ENCODE results near the gene SLC30A9. TPM values are rescaled to one million over a fixed set of nuclear protein-coding genes. Genes with fewer than 3 reads are reported as not detected.
A peak's percentile ranks its signal among the peaks of the same experiment; 100 is the strongest.

The SLC30A9 gene
- total RNA-seq: 64.5 and 65.9 TPM in 2 replicates

DNA sequence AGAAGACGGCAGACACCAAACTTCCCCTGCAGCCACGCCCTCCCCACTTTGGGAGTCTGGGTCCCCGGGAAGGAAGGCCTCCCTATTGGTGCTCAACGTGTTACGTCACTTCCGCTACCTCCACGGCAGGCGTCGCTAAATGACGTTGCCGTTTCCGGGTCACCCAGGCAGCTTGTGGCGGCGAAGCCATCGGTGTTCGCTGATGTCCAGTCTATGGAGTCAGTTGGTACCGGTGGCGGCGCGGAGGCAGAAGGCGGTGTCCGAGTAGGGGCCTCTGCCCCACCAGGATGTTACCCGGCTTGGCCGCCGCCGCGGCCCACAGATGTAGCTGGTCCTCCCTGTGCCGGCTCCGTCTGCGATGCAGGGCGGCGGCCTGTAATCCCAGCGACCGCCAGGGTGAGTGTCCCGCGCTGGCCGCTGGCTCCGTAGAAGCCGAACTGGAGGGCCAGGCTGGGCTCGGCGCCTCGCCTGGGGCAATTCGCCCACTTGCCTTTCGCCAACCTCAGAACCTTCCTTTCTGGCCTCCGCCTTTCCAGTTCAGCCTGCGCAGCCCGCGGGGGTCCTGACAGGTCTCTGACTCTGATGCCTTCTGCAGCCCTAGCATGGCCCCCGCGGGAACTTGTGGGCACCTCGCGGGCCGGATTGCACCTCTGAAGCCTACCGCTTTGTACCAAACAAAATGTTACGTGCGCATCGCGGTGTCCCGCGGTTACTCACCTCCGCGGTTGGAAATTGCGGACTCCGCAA is at the start of gene SLC30A9:
TSS of gene SLC30A9 (plus strand) at position 166 of the 747 bp plus-strand sequence. CDS start at position 288, 122 bp downstream.
- DNase-seq (ENCODE audit: low read depth): peak; percentile 80
- Histone ChIP-seq H3K4me3 (ENCODE audit: low read depth, low read length) (peak within 1 kb of the TSS; percentile 86), H3K27me3 (ENCODE audit: control insufficient read depth, insufficient read depth, low read length) (no peaks in the 10 kb centered on the region), H3K36me3 (ENCODE audit: control insufficient read depth, insufficient read depth, low read length) (no peaks in the 10 kb centered on the region)
- TF ChIP-seq CTCF (IDR thresholded peaks at IDR 0.05; ENCODE audit: insufficient read depth, low read length, poor library complexity, severe bottlenecking): peak; percentile 29

- no peak overlapping the region for H3K4me3 ChIP-seq (ENCODE audit: low read depth, low read length)
- TF ChIP-seq CTCF (IDR thresholded peaks at IDR 0.05; ENCODE audit: insufficient read depth, low read length, poor library complexity, severe bottlenecking): no peak
- DNase-seq (ENCODE audit: low read depth): no peak
- no peaks in the 10 kb centered on the region for H3K27me3 ChIP-seq (ENCODE audit: control insufficient read depth, insufficient read depth, low read length)
- no peaks in the 10 kb centered on the region for H3K36me3 ChIP-seq (ENCODE audit: control insufficient read depth, insufficient read depth, low read length)
These were observed 49.5 kb upstream of the SLC30A9 start for GRCh38 chr4:41940834-41941233.

DNA sequence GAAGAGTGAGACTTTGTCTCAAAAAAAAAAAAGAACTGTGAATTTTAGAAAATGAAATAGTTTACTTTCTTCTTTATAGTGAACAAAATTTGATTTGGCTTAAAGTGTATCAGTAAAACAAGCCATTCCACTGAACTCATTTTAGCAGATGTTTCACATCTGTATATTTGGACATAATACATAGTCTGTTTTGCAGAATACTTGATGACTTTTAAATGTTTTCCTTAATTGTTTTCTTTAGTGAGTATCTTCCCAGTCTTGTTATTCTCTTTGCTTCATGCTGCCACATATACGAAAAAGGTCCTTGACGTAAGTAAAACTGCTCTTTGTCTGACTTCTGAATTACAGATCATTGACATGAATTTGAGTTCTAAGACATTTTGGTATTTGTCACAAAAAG is 46.8 kb upstream of the SLC30A9 start:
- H3K4me3 ChIP-seq (ENCODE audit: low read depth, low read length): no peak overlapping the region
- no peak for TF ChIP-seq CTCF (IDR thresholded peaks at IDR 0.05; ENCODE audit: insufficient read depth, low read length, poor library complexity, severe bottlenecking)
- no peaks in the 10 kb centered on the region for H3K27me3 ChIP-seq (ENCODE audit: control insufficient read depth, insufficient read depth, low read length)
- H3K36me3 ChIP-seq (ENCODE audit: control insufficient read depth, insufficient read depth, low read length): no peaks in the 10 kb centered on the region
- no peak for DNase-seq (ENCODE audit: low read depth)

GRCh38 chr4:41944089-41944488 is 46.2 kb upstream of the SLC30A9 start:
- no peak for TF ChIP-seq CTCF (IDR thresholded peaks at IDR 0.05; ENCODE audit: insufficient read depth, low read length, poor library complexity, severe bottlenecking)
- Histone ChIP-seq H3K36me3 (ENCODE audit: control insufficient read depth, insufficient read depth, low read length) (no peaks in the 10 kb centered on the region), H3K4me3 (ENCODE audit: low read depth, low read length) (no peak overlapping the region), H3K27me3 (ENCODE audit: control insufficient read depth, insufficient read depth, low read length) (no peaks in the 10 kb centered on the region)
- DNase-seq (ENCODE audit: low read depth): no peak

- Histone ChIP-seq H3K27me3 (ENCODE audit: control insufficient read depth, insufficient read depth, low read length) (no peaks in the 10 kb centered on the region), H3K4me3 (ENCODE audit: low read depth, low read length) (no peak overlapping the region), H3K36me3 (ENCODE audit: control insufficient read depth, insufficient read depth, low read length) (peaks cover 1% of the 10 kb centered on the region)
- DNase-seq (ENCODE audit: low read depth): no peak
- no peak for TF ChIP-seq CTCF (IDR thresholded peaks at IDR 0.05; ENCODE audit: insufficient read depth, low read length, poor library complexity, severe bottlenecking)
These were observed 40.8 kb upstream of the SLC30A9 start for GRCh38 chr4:41949531-41949930.

- H3K4me3 ChIP-seq (ENCODE audit: low read depth, low read length): no peak overlapping the region
- peak; percentile 33 for TF ChIP-seq CTCF (IDR thresholded peaks at IDR 0.05; ENCODE audit: insufficient read depth, low read length, poor library complexity, severe bottlenecking)
- H3K36me3 ChIP-seq (ENCODE audit: control insufficient read depth, insufficient read depth, low read length): peaks cover 1% of the 10 kb centered on the region
- no peaks in the 10 kb centered on the region for H3K27me3 ChIP-seq (ENCODE audit: control insufficient read depth, insufficient read depth, low read length)
- no peak for DNase-seq (ENCODE audit: low read depth)
These were observed 32.7 kb upstream of the SLC30A9 start for GRCh38 chr4:41957634-41958033.
